Gastrocnemius medialis (tissue), 4 donors: ENCODE measurements around the gene SNX10. TPM values are rescaled to one million over a fixed set of nuclear protein-coding genes. Genes with fewer than 3 reads are reported as not detected.
A peak's percentile ranks its signal among the peaks of the same experiment; 100 is the strongest.

Source experiments
- ATAC-seq, 2 donors: fragments of 150-250 bp; one replicate each; pipeline ENCODE4 v1.9.1; 2016
- DNase-seq, 2 donors: peaks; one replicate each; pipeline ENCODE4 v3.0.0-alpha.2; 2019
- H3K27ac ChIP-seq, 4 donors: fragments of 200-600 bp; sonication (generic); 1 replicate in 1 of 4; 2 replicates in 3 of 4; pipeline ENCODE4 v1.5.1; 2016 to 2018; ENCODE audit warnings: mild to moderate bottlenecking in 2 of 4, moderate library complexity in 1 of 4
- H3K27me3 ChIP-seq, 3 donors: fragments of 200-600 bp; sonication (generic) in 2 of 3; 1 replicate in 1 of 3; 2 replicates in 2 of 3; pipeline versions ENCODE4 v1.5.1 to v1.6.0; 2016 to 2019; ENCODE audit warnings: mild to moderate bottlenecking in 1 of 3, moderate library complexity in 1 of 3
- H3K36me3 ChIP-seq, 2 donors: fragments of 200-600 bp; sonication (generic) in 1 of 2; one replicate each; pipeline ENCODE4 v1.5.1; 2017 to 2018
- H3K4me1 ChIP-seq, 2 donors: fragments of 200-600 bp; sonication (generic) in 1 of 2; one replicate each; pipeline ENCODE4 v1.5.1; 2016 to 2017; ENCODE audit warnings: mild to moderate bottlenecking in 2 of 2
- H3K4me3 ChIP-seq, 4 donors: fragments of 200-600 bp; sonication (generic) in 3 of 4; 1 replicate in 1 of 4; 2 replicates in 3 of 4; pipeline ENCODE4 v1.5.1; 2016 to 2019; ENCODE audit warnings: mild to moderate bottlenecking in 2 of 4
- H3K9me3 ChIP-seq, 3 donors: fragments of 200-600 bp; sonication (generic) in 2 of 3; 1 replicate in 1 of 3; 2 replicates in 2 of 3; pipeline ENCODE4 v1.5.1; 2016 to 2019
- POLR2A ChIP-seq, 2 donors: fragments of 450-650 bp; IDR thresholded peaks; one replicate each; pipeline ENCODE4 v1.6.1; 2017; ENCODE audit warnings: antibody characterized with exemption in 2 of 2, mild to moderate bottlenecking in 2 of 2, moderate library complexity in 2 of 2
- in situ Hi-C, 4 donors: fragments of 200-750 bp; cut with MboI; loops; one replicate each; pipeline versions ENCODE4 v1.15.0 to v1.8.0; 2017; ENCODE audit warnings: low sequenced_read_pairs in 4 of 4
- intact Hi-C: fragments of 100-400 bp; cut with DNase I; formaldehyde crosslinking; loops from one replicate; pipeline ENCODE4 v1.15.1; 2023; ENCODE audit warnings: low total_unique reads
- total RNA-seq, 4 donors: library from RNA; depleted of rRNA; stranded (reverse); fragments of >200 nt; gene quantifications; one replicate each; pipeline versions ENCODE4 v1.1.0 to v1.2.3, GENCODE V29; 2016
- TF ChIP-seq, protein P1 (sequence below), 5 experiments: fragments of 450-650 bp in 3 of 5; fragments of 200-600 bp in 2 of 5; sonication (generic) in 2 of 5; IDR thresholded peaks in 4 of 5; conservative IDR thresholded peaks in 1 of 5; 1 replicate in 4 of 5; 2 replicates in 1 of 5; pipeline ENCODE4 v1.5.1; 2016 to 2019; ENCODE audit warnings: antibody characterized with exemption in 5 of 5, mild to moderate bottlenecking in 3 of 5, moderate library complexity in 3 of 5

Gene SNX10
- total RNA-seq, 4 donors from 2014 or later = 1.2 to 1.9 (median 1.3) TPM; not detected in 1

DNA sequence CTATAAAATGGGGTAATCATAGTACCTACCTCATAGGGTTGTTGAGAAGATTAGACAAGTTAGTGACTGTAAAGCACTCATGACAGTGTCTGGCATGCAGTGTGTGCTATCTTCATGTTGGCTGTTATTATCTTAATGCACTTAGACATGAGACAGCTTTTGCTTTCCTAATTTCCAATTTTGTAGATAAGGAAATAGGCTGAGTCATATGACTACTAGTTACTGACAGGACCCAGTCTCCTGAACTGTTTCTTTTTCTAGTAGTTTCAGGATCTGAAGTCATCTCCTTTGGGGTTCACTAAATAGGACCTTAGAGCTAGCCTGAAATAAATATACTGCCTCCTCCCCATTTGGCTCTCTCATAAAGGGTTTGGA, 74.2 kb downstream of the SNX10 start:
- no peaks in the 10 kb centered on the region for H3K4me1 ChIP-seq
- no peaks in the 10 kb centered on the region for H3K9me3 ChIP-seq
- intact Hi-C loops (loop anchor here (1.0 to 10.0 kb wide), 4 partner anchors 164 to 1111 kb away; partner anchors contain the start of genes CBX3 and HNRNPA2B1), in situ Hi-C loops (loop anchor here (5.0 to 25.0 kb wide), 10 partner anchors 271 to 979 kb away; partner anchors contain the start of genes HOXA3 (in 1 of the 4), HOXA5 (in 1 of the 4), HOXA6 (in 1 of the 4) and HOXA7 (in 1 of the 4))
- no peaks in the 10 kb centered on the region for H3K36me3 ChIP-seq
- peaks cover 11 to 13% (median 12%) of the 10 kb centered on the region in 3 donors for H3K27me3 ChIP-seq
- TF ChIP-seq POLR2A (IDR thresholded peaks at IDR 0.05) = no peak
- TF ChIP-seq, protein P1, sequence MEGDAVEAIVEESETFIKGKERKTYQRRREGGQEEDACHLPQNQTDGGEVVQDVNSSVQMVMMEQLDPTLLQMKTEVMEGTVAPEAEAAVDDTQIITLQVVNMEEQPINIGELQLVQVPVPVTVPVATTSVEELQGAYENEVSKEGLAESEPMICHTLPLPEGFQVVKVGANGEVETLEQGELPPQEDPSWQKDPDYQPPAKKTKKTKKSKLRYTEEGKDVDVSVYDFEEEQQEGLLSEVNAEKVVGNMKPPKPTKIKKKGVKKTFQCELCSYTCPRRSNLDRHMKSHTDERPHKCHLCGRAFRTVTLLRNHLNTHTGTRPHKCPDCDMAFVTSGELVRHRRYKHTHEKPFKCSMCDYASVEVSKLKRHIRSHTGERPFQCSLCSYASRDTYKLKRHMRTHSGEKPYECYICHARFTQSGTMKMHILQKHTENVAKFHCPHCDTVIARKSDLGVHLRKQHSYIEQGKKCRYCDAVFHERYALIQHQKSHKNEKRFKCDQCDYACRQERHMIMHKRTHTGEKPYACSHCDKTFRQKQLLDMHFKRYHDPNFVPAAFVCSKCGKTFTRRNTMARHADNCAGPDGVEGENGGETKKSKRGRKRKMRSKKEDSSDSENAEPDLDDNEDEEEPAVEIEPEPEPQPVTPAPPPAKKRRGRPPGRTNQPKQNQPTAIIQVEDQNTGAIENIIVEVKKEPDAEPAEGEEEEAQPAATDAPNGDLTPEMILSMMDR (IDR thresholded peaks at IDR 0.05 in 4 of 5, conservative IDR thresholded peaks at IDR 0.05 in 1 of 5) = no peak
- H3K27ac ChIP-seq = no peak overlapping the region
- no peak overlapping the region for H3K4me3 ChIP-seq
- no peak for ATAC-seq
- no peak for DNase-seq

DNA sequence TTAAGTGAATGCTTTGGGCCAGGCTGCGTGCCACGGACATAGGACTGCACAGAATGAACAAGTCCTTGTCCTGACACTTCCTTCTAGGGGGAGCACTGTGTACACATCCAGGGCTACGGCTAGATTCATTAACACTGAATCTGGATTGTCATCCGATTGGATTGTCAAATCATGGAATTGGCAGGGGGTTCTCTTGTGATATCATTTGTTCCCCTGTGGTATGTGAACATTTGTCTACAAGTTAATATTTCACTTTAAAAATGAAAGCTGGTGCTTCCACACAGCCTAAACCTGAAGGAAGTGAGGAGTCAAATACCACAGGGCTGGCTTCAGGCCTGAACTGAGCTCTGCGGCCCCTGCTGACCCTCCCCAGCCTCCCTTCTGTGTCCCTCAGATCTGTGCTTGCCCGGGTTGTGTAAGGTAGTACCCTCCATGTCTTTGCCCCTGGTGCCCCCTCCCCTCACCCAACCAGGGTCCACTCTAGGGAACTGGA, 75.6 kb downstream of the SNX10 start:
- intact Hi-C loops = loop anchor here (5.0 to 10.0 kb wide), 2 partner anchors 165 to 1112 kb away; partner anchors contain the start of genes CBX3 and HNRNPA2B1

DNA sequence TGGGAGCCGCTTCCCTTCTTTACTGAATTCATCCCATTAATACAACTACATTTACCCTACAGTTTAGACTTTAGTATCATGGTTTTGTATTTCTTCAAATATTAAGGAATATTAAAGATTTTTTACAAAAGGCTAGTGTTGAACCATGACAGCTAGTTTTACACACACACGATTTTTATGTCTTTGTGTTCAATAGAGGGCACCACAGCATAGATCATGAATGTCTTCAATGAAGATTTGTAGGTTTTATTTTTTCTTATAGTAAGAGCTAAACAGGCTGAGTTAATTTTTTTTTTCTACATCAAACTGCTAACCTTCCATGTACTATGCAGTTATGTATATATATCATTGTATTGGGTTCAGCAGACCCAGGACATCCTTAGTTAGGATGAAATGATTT, 76.9 kb downstream of the SNX10 start:
- no peak for ATAC-seq
- intact Hi-C loops = loop anchor here (5.0 to 10.0 kb wide), 2 partner anchors 166 to 1114 kb away; partner anchors contain the start of genes CBX3 and HNRNPA2B1
- peaks cover 36 to 39% (median 38%) of the 10 kb centered on the region in 3 donors for H3K27me3 ChIP-seq

More for the DNA sequence above, 75.6 kb downstream of the SNX10 start:
- H3K9me3 ChIP-seq = no peaks in the 10 kb centered on the region
- ATAC-seq (no peak), DNase-seq (no peak)
- TF ChIP-seq POLR2A (IDR thresholded peaks at IDR 0.05) = no peak
- TF ChIP-seq, protein P1 (IDR thresholded peaks at IDR 0.05 in 4 of 5, conservative IDR thresholded peaks at IDR 0.05 in 1 of 5) = no peak
- no peak overlapping the region for H3K4me3 ChIP-seq
- in situ Hi-C loops = loop anchor here (5.0 to 25.0 kb wide), 10 partner anchors 272 to 980 kb away; partner anchors contain the start of genes HOXA3 (in 1 of the 4), HOXA5 (in 1 of the 4), HOXA6 (in 1 of the 4) and HOXA7 (in 1 of the 4)
- H3K4me1 ChIP-seq = no peaks in the 10 kb centered on the region
- H3K27me3 ChIP-seq = peaks cover 23 to 26% (median 26%) of the 10 kb centered on the region in 3 donors
- H3K27ac ChIP-seq = no peak overlapping the region
- no peaks in the 10 kb centered on the region for H3K36me3 ChIP-seq

DNA sequence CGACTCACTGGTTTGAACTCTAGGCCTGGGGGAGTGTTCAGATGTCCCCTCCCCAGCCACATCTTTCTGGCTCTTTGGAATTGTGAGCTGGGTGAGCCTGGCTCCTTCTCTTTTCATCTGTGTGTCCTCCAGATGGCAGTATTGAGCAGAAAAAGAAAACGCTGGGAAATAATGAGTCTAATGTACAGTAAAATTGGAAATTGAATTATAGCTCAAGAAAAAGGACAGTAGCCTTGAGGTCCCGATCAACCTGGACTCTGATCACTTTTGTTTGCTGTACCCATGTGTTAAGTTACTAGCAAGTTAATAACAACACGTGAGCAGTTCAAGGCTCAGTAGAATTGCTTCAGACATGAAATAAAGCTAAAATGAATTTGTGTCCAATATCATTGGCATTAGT, 77.9 kb downstream of the SNX10 start:
- ATAC-seq (peak; percentile 82 to 86), DNase-seq (no peak)
- in situ Hi-C loops (loop anchor here (5.0 to 25.0 kb wide), 10 partner anchors 275 to 982 kb away; partner anchors contain the start of genes HOXA3 (in 1 of the 4), HOXA5 (in 1 of the 4), HOXA6 (in 1 of the 4) and HOXA7 (in 1 of the 4)), intact Hi-C loops (loop anchor here (1.0 to 10.0 kb wide), 4 partner anchors 167 to 1115 kb away; partner anchors contain the start of genes CBX3 and HNRNPA2B1)
- no peaks in the 10 kb centered on the region for H3K9me3 ChIP-seq
- H3K4me3 ChIP-seq = no peak overlapping the region
- TF ChIP-seq, protein P1 (IDR thresholded peaks at IDR 0.05 in 4 of 5, conservative IDR thresholded peaks at IDR 0.05 in 1 of 5) = peak; percentile 63 to 85 (median 71)
- no peak for TF ChIP-seq POLR2A (IDR thresholded peaks at IDR 0.05)
- H3K27ac ChIP-seq = no peak overlapping the region
- no peaks in the 10 kb centered on the region for H3K36me3 ChIP-seq
- H3K4me1 ChIP-seq = no peaks in the 10 kb centered on the region
- peaks cover 46 to 50% (median 49%) of the 10 kb centered on the region in 3 donors for H3K27me3 ChIP-seq

More for the DNA sequence above, 76.9 kb downstream of the SNX10 start:
- Histone ChIP-seq H3K27ac (no peak overlapping the region), H3K36me3 (no peaks in the 10 kb centered on the region), H3K4me1 (no peaks in the 10 kb centered on the region), H3K9me3 (no peaks in the 10 kb centered on the region), H3K4me3 (no peak overlapping the region)
- no peak for DNase-seq
- TF ChIP-seq, protein P1 (IDR thresholded peaks at IDR 0.05 in 4 of 5, conservative IDR thresholded peaks at IDR 0.05 in 1 of 5) = no peak
- no peak for TF ChIP-seq POLR2A (IDR thresholded peaks at IDR 0.05)
- in situ Hi-C loops = loop anchor here (5.0 to 25.0 kb wide), 10 partner anchors 274 to 981 kb away; partner anchors contain the start of genes HOXA3 (in 1 of the 4), HOXA5 (in 1 of the 4), HOXA6 (in 1 of the 4) and HOXA7 (in 1 of the 4)
